Measurements from ENCODE around the gene ZNF107. TPM values are rescaled to one million over a fixed set of nuclear protein-coding genes. Genes with fewer than 3 reads are reported as not detected.
"Not testable (repeated sequence)": the region's sequence is repeated elsewhere in the genome, so short reads cannot be mapped to it uniquely, and the experiment has no call there.

The ZNF107 gene
- total RNA-seq, 1 donor, result 1.8 TPM

DNA sequence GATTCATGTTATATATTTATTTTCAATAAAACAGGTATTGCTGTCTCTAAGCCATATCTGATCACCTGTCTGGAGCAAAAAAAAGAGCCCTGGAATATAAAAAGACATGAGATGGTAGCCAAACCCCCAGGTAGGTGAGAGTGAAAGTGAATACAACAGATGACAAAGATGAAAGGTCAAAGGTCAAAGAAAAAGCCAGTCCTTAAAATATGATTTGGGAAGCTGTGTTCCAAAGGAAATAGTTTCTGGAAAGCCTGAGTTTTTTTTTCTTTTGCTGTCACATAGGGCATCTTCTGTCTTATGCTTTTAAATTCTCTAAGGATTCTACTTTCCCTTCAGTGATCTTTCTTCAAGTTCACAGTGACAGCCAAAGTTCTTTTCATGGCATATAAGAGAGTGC is 25.9 kb downstream of the ZNF107 start:
- H3K27ac ChIP-seq (ENCODE audit: low read depth, low read length), result no peak overlapping the region
- peaks cover 17% of the 10 kb centered on the region for H3K79me2 ChIP-seq (ENCODE audit: insufficient read depth, low read length)
- TF ChIP-seq, protein P1, sequence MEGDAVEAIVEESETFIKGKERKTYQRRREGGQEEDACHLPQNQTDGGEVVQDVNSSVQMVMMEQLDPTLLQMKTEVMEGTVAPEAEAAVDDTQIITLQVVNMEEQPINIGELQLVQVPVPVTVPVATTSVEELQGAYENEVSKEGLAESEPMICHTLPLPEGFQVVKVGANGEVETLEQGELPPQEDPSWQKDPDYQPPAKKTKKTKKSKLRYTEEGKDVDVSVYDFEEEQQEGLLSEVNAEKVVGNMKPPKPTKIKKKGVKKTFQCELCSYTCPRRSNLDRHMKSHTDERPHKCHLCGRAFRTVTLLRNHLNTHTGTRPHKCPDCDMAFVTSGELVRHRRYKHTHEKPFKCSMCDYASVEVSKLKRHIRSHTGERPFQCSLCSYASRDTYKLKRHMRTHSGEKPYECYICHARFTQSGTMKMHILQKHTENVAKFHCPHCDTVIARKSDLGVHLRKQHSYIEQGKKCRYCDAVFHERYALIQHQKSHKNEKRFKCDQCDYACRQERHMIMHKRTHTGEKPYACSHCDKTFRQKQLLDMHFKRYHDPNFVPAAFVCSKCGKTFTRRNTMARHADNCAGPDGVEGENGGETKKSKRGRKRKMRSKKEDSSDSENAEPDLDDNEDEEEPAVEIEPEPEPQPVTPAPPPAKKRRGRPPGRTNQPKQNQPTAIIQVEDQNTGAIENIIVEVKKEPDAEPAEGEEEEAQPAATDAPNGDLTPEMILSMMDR (IDR thresholded peaks at IDR 0.05; ENCODE audit: extremely low read depth, low read depth, low read length), result no peak
- no peaks in the 10 kb centered on the region for H3K4me1 ChIP-seq (ENCODE audit: insufficient read depth, low read length)
- no peak overlapping the region for H2AFZ ChIP-seq (ENCODE audit: low read length)
- no peak overlapping the region for H3K4me3 ChIP-seq (ENCODE audit: insufficient read depth, low read length)
- H3K36me3 ChIP-seq (ENCODE audit: insufficient read depth, low read length), result peaks cover 17% of the 10 kb centered on the region
- no peak for DNase-seq (ENCODE audit: insufficient read length, low spot score, missing footprints)
- no peaks in the 10 kb centered on the region for H3K9me3 ChIP-seq (ENCODE audit: low read depth, low read length)
- no peaks in the 10 kb centered on the region for H4K20me1 ChIP-seq (ENCODE audit: insufficient read depth, low read length)
- no peaks in the 10 kb centered on the region for H3K27me3 ChIP-seq (ENCODE audit: insufficient read depth, low read length)
- no peak overlapping the region for H3K4me2 ChIP-seq (ENCODE audit: insufficient read depth, low read length)

- not testable (repeated sequence) for DNase-seq (ENCODE audit: insufficient read length, low spot score, missing footprints); H3K4me1 ChIP-seq (ENCODE audit: insufficient read depth, low read length); H3K4me3 ChIP-seq (ENCODE audit: insufficient read depth, low read length); H3K36me3 ChIP-seq (ENCODE audit: insufficient read depth, low read length); H3K79me2 ChIP-seq (ENCODE audit: insufficient read depth, low read length); H3K27ac ChIP-seq (ENCODE audit: low read depth, low read length); H3K4me2 ChIP-seq (ENCODE audit: insufficient read depth, low read length); H3K27me3 ChIP-seq (ENCODE audit: insufficient read depth, low read length); H3K9me3 ChIP-seq (ENCODE audit: low read depth, low read length); H4K20me1 ChIP-seq (ENCODE audit: insufficient read depth, low read length); H2AFZ ChIP-seq (ENCODE audit: low read length)
Measured at GRCh38 chr7:64697863-64698262, 31.9 kb downstream of the ZNF107 start.

DNA sequence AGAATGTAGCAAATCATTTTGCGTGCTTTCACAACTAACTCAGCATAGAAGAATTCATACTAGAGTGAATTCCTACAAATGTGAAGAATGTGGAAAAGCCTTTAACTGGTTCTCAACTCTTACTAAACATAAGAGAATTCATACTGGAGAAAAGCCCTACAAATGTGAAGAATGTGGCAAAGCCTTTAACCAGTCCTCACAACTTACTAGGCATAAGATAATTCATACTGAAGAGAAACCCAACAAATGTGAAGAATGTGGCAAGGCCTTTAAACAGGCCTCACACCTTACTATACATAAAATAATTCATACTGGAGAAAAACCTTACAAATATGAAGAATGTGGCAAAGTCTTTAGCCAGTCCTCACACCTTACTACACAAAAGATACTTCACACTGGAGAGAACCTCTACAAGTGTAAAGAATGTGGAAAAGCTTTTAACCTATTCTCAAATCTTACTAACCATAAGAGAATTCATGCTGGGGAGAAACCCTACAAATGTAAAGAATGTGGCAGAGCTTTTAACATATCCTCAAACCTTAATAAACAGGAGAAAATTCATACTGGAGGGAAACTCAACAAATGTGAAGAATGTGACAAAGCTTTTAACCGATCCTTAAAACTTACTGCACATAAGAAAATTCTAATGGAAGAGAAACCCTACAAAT is 40.8 kb downstream of the ZNF107 start:
- H3K9me3 ChIP-seq (ENCODE audit: low read depth, low read length), result peaks cover 17% of the 10 kb centered on the region
- no peak overlapping the region for H3K4me2 ChIP-seq (ENCODE audit: insufficient read depth, low read length)
- TF ChIP-seq, protein P1 (IDR thresholded peaks at IDR 0.05; ENCODE audit: extremely low read depth, low read depth, low read length), result no peak
- H3K4me1 ChIP-seq (ENCODE audit: insufficient read depth, low read length), result no peaks in the 10 kb centered on the region
- no peak overlapping the region for H3K27ac ChIP-seq (ENCODE audit: low read depth, low read length)
- no peaks in the 10 kb centered on the region for H4K20me1 ChIP-seq (ENCODE audit: insufficient read depth, low read length)
- peaks cover 11% of the 10 kb centered on the region for H3K36me3 ChIP-seq (ENCODE audit: insufficient read depth, low read length)
- no peaks in the 10 kb centered on the region for H3K27me3 ChIP-seq (ENCODE audit: insufficient read depth, low read length)
- no peak for DNase-seq (ENCODE audit: insufficient read length, low spot score, missing footprints)
- no peak overlapping the region for H2AFZ ChIP-seq (ENCODE audit: low read length)
- H3K79me2 ChIP-seq (ENCODE audit: insufficient read depth, low read length), result no peaks in the 10 kb centered on the region
- no peak overlapping the region for H3K4me3 ChIP-seq (ENCODE audit: insufficient read depth, low read length)

DNA sequence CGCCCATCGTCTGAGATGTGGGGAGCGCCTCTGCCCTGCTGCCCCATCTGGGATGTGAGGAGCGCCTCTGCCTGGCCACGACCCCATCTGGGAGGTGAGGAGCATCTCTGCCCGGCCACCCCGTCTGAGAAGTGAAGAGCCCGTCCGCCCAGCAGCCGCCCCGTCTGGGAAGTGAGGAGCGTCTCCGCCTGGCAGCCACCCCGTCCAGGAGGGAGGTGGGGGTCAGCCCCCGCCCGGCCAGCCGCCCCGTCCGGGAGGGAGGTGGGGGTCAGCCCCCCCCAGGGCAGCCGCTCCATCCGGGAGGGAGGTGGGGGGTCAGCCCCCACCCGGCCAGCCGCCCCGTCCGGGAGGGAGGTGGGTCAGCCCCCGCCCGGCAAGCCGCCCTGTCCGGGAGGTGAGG is 52.0 kb downstream of the ZNF107 start:
- H3K27ac ChIP-seq (ENCODE audit: low read depth, low read length); H3K27me3 ChIP-seq (ENCODE audit: insufficient read depth, low read length); H3K36me3 ChIP-seq (ENCODE audit: insufficient read depth, low read length); H3K4me2 ChIP-seq (ENCODE audit: insufficient read depth, low read length); H3K79me2 ChIP-seq (ENCODE audit: insufficient read depth, low read length); DNase-seq (ENCODE audit: insufficient read length, low spot score, missing footprints); H3K9me3 ChIP-seq (ENCODE audit: low read depth, low read length); H3K4me1 ChIP-seq (ENCODE audit: insufficient read depth, low read length); H4K20me1 ChIP-seq (ENCODE audit: insufficient read depth, low read length); H2AFZ ChIP-seq (ENCODE audit: low read length); H3K4me3 ChIP-seq (ENCODE audit: insufficient read depth, low read length): not testable (repeated sequence)

DNA sequence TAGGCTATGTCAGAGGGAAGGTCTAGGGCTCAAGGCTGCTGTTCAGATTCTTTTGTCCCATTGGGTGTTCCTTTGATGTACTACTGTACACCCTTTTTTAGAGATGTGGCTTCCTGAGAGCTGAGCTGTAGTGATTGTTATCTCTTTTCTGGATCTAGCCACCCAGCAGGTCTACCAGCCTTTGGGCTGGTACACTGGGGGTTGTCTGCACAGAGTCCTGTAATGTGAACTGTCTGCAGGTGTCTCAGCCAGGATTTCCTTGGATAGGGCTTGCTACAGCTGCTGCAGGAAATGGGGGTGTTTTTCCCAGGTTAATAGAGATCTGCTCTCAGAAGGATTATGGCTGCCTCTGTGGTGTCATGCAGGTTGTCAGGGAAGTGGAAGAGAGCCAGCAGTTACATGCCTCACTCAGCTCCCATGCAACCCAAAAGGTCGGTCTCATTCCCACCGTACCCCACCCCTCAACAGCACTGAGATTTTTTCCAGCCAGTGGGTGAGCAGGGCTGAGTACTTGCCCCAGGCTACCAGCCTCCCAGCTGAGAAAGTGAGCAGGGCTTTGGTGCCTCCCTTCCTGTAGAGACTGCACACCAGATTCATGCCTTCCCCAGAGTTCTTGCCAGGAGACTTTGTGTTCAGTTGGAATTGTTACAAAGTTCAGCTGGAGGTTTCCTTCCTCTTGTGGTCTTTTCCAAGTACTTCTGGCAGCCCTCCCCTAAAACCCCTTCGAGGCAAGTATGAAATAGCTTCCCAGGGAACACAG is 63.3 kb downstream of the ZNF107 start:
- no peak overlapping the region for H3K27ac ChIP-seq (ENCODE audit: low read depth, low read length)
- H3K4me2 ChIP-seq (ENCODE audit: insufficient read depth, low read length), result no peak overlapping the region
- no peaks in the 10 kb centered on the region for H4K20me1 ChIP-seq (ENCODE audit: insufficient read depth, low read length)
- no peak overlapping the region for H3K4me3 ChIP-seq (ENCODE audit: insufficient read depth, low read length)
- DNase-seq (ENCODE audit: insufficient read length, low spot score, missing footprints), result no peak
- H3K36me3 ChIP-seq (ENCODE audit: insufficient read depth, low read length), result no peaks in the 10 kb centered on the region
- no peaks in the 10 kb centered on the region for H3K9me3 ChIP-seq (ENCODE audit: low read depth, low read length)
- H3K79me2 ChIP-seq (ENCODE audit: insufficient read depth, low read length), result no peaks in the 10 kb centered on the region
- H2AFZ ChIP-seq (ENCODE audit: low read length), result no peak overlapping the region
- H3K4me1 ChIP-seq (ENCODE audit: insufficient read depth, low read length), result no peaks in the 10 kb centered on the region
- TF ChIP-seq, protein P1 (IDR thresholded peaks at IDR 0.05; ENCODE audit: extremely low read depth, low read depth, low read length), result no peak
- no peaks in the 10 kb centered on the region for H3K27me3 ChIP-seq (ENCODE audit: insufficient read depth, low read length)
